Stomach (tissue), 4 donors: ENCODE measurements around the gene ZNF155.

Experiments used
- POLR2A ChIP-seq, 4 donors: fragments of 450-650 bp; IDR thresholded peaks; one replicate each; pipeline ENCODE4 v1.6.1; 2016; ENCODE audit warnings: antibody characterized with exemption in 4 of 4, control low read depth in 2 of 4, mild to moderate bottlenecking in 1 of 4, moderate library complexity in 1 of 4
- TF ChIP-seq, protein P1 (sequence below), 7 experiments: fragments of 450-650 bp in 4 of 7; fragments of 200-600 bp in 3 of 7; sonication (generic) in 3 of 7; IDR thresholded peaks; one replicate each; pipeline ENCODE4 v1.5.1; 2016 to 2019; ENCODE audit warnings: antibody characterized with exemption in 7 of 7, control low read depth in 2 of 7, mild to moderate bottlenecking in 1 of 7

DNA sequence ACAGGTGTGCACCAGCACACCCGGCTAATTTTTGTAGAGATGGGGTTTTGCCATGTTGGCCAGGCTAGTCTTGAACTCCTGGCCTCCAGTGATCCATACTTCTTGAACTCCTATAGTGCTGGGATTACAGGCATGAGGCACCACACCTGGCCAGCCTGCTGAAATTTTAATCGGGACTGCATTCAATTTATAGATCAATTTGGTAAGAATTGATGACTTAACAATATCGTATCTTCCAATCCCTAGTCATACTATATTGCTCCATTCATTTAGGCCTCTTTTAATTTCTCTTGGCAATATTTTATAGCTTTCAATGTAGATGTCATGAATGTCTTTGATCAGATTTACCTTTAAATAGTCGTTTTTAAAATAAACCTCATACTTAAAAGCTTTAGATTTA is 43.3 kb upstream of the ZNF155 start:
- TF ChIP-seq, protein P1, sequence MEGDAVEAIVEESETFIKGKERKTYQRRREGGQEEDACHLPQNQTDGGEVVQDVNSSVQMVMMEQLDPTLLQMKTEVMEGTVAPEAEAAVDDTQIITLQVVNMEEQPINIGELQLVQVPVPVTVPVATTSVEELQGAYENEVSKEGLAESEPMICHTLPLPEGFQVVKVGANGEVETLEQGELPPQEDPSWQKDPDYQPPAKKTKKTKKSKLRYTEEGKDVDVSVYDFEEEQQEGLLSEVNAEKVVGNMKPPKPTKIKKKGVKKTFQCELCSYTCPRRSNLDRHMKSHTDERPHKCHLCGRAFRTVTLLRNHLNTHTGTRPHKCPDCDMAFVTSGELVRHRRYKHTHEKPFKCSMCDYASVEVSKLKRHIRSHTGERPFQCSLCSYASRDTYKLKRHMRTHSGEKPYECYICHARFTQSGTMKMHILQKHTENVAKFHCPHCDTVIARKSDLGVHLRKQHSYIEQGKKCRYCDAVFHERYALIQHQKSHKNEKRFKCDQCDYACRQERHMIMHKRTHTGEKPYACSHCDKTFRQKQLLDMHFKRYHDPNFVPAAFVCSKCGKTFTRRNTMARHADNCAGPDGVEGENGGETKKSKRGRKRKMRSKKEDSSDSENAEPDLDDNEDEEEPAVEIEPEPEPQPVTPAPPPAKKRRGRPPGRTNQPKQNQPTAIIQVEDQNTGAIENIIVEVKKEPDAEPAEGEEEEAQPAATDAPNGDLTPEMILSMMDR (IDR thresholded peaks at IDR 0.05), result no peak
- TF ChIP-seq POLR2A (IDR thresholded peaks at IDR 0.05), result no peak
